CD4-positive, alpha-beta memory T cell (primary cell): Measurements from ENCODE around the gene RILPL2. TPM values are rescaled to one million over a fixed set of nuclear protein-coding genes. Genes with fewer than 3 reads are reported as not detected.
"Not testable (repeated sequence)": the region's sequence is repeated elsewhere in the genome, so short reads cannot be mapped to it uniquely, and the experiment has no call there.

Source experiments
- CTCF ChIA-PET: fragments of 350-600 bp; sonication (Branson Sonifier 250); formaldehyde crosslinking; loops from one replicate; lab custom pipeline; 2021; ENCODE audit warnings: inconsistent platforms; ENCODE audit not compliant: partially characterized antibody; lab: Charles Lee
- POLR2A ChIA-PET: fragments of 350-600 bp; sonication (Branson Sonifier 250); formaldehyde crosslinking; loops from one replicate; lab custom pipeline; 2021; ENCODE audit not compliant: partially characterized antibody; lab: Charles Lee
- DNase-seq, 5 donors: peaks; one replicate each; pipeline versions ENCODE4 v3.0.0 to v3.0.0-alpha.2; 2020 to 2022; ENCODE audit warnings: mixed read lengths in 1 of 5
- H3K27ac ChIP-seq: one replicate; pipeline ENCODE4 v1.7.0; 2013; ENCODE audit warnings: low read depth, low read length
- H3K27me3 ChIP-seq: 2 replicates; pipeline ENCODE4 v1.7.0; 2013; ENCODE audit warnings: mild to moderate bottlenecking, low read length, moderate library complexity; ENCODE audit not compliant: insufficient read depth
- H3K36me3 ChIP-seq: 2 replicates; pipeline ENCODE4 v1.7.0; 2013; ENCODE audit warnings: mild to moderate bottlenecking, low read length, moderate library complexity; ENCODE audit not compliant: insufficient read depth
- H3K4me1 ChIP-seq: 2 replicates; pipeline ENCODE4 v1.7.0; 2013; ENCODE audit warnings: mild to moderate bottlenecking, low read length, moderate library complexity; ENCODE audit not compliant: insufficient read depth
- H3K4me3 ChIP-seq, 2 donors: one replicate each; pipeline ENCODE4 v1.7.0; 2013; ENCODE audit warnings: low read length in 2 of 2, mild to moderate bottlenecking in 1 of 2
- H3K9me3 ChIP-seq, 2 donors: one replicate each; pipeline ENCODE4 v1.7.0; 2013; ENCODE audit warnings: low read length in 2 of 2, control low read depth in 1 of 2; ENCODE audit not compliant: control insufficient read depth in 1 of 2
- H3K27ac Mint-ChIP-seq, 7 donors: one replicate each; pipeline ENCODE4 v1.8.0; 2020 to 2021; ENCODE audit warnings: mixed read lengths in 7 of 7, mild to moderate bottlenecking in 6 of 7, inconsistent platforms in 3 of 7, moderate library complexity in 3 of 7
- H3K27me3 Mint-ChIP-seq, 2 donors: one replicate each; pipeline ENCODE4 v1.8.0; 2020 to 2021; ENCODE audit warnings: mixed read lengths in 2 of 2
- H3K36me3 Mint-ChIP-seq, 2 donors: one replicate each; pipeline ENCODE4 v1.8.0; 2020 to 2021; ENCODE audit warnings: mixed read lengths in 2 of 2, inconsistent platforms in 1 of 2, mild to moderate bottlenecking in 1 of 2
- H3K4me1 Mint-ChIP-seq, 4 donors: one replicate each; pipeline ENCODE4 v1.8.0; 2020 to 2021; ENCODE audit warnings: mixed read lengths in 4 of 4, mild to moderate bottlenecking in 1 of 4
- H3K4me3 Mint-ChIP-seq, 8 donors: one replicate each; pipeline ENCODE4 v1.8.0; 2020 to 2021; ENCODE audit warnings: mixed read lengths in 8 of 8, mild to moderate bottlenecking in 7 of 8, moderate library complexity in 6 of 8, inconsistent platforms in 3 of 8
- H3K9me3 Mint-ChIP-seq, 8 donors: one replicate each; pipeline ENCODE4 v1.8.0; 2020 to 2021; ENCODE audit warnings: mixed read lengths in 8 of 8, mild to moderate bottlenecking in 5 of 8, inconsistent platforms in 3 of 8, moderate library complexity in 1 of 8
- intact Hi-C: fragments of 100-400 bp; cut with micrococcal nuclease; formaldehyde crosslinking; loops from one replicate; pipeline ENCODE4 v1.15.1; 2023
- polyA plus RNA-seq, 2 donors: library from polyadenylated mRNA; unstranded; fragments of 300-500 nt; fragmentation: Illumina TruSeq; gene quantifications; one replicate each; pipeline ENCODE4 v1.2.3, GENCODE V29; 2021
- total RNA-seq, 2 experiments: library from RNA; stranded (reverse); gene quantifications; one replicate each; pipeline ENCODE4 v1.2.3, GENCODE V29; 2021

Gene RILPL2
- total and polyA plus RNA-seq, 4 experiments from 2014 or later = 11.6 to 13.7 (median 12.6) TPM

- Histone ChIP-seq H3K27me3 (no peaks in the 10 kb centered on the region), H3K4me1 (peaks cover 13% of the 10 kb centered on the region), H3K36me3 (peaks cover 13% of the 10 kb centered on the region), H3K9me3 (no peaks in the 10 kb centered on the region), H3K27ac (no peak overlapping the region), H3K4me3 (no peak overlapping the region)
- H3K4me3 Mint-ChIP-seq = no peak overlapping the region
- intact Hi-C loops = loop anchor here (5.0 to 10.0 kb wide), 2 partner anchors 43 to 65 kb away; partner anchors contain the start of gene RILPL1
- H3K27ac Mint-ChIP-seq = no peak overlapping the region
- H3K4me1 Mint-ChIP-seq = peaks cover 13 to 30% (median 21%) of the 10 kb centered on the region in 4 donors
- H3K36me3 Mint-ChIP-seq = peaks cover 32 to 47% of the 10 kb centered on the region in 2 donors
- no peak for DNase-seq
- ChIA-PET POLR2A (no interaction called here), CTCF (interaction anchor here (0.7 to 2.8 kb wide), 5 partner anchors 11 to 105 kb away, joined by 3 to 14 read pairs (median 8); partner anchors contain the start of genes KMT5A and SNRNP35)
- H3K27me3 Mint-ChIP-seq = no peaks in the 10 kb centered on the region
- no peaks in the 10 kb centered on the region for H3K9me3 Mint-ChIP-seq
These were observed 33.5 kb upstream of the RILPL2 start for GRCh38 chr12:123469978-123470377.

GRCh38 chr12:123468786-123469185, 32.3 kb upstream of the RILPL2 start:
- no peak overlapping the region for H3K27ac ChIP-seq
- POLR2A ChIA-PET = interaction anchor here (0.6 to 2.0 kb wide), 5 partner anchors 10 to 199 kb away, joined by 3 to 8 read pairs (median 3); partner anchors contain the start of genes RILPL2 and SNRNP35
- H3K36me3 ChIP-seq = peaks cover 16% of the 10 kb centered on the region
- peak in 3 of 5 donors; percentile 33 to 39 (median 37) for DNase-seq
- H3K4me3 ChIP-seq = no peak overlapping the region
- Mint-ChIP-seq H3K27ac (peak overlapping the region in 2 of 7 donors; percentile 25 to 42), H3K36me3 (peaks cover 36 to 52% of the 10 kb centered on the region in 2 donors), H3K27me3 (no peaks in the 10 kb centered on the region), H3K4me3 (no peak overlapping the region), H3K9me3 (no peaks in the 10 kb centered on the region), H3K4me1 (peaks cover 9 to 24% (median 14%) of the 10 kb centered on the region in 4 donors)
- no peaks in the 10 kb centered on the region for H3K27me3 ChIP-seq
- CTCF ChIA-PET = interaction anchor here (0.8 to 2.8 kb wide), 8 partner anchors 10 to 103 kb away, joined by 3 to 14 read pairs (median 4); partner anchors contain the start of genes KMT5A, RILPL2 and SNRNP35
- H3K4me1 ChIP-seq = peaks cover 4% of the 10 kb centered on the region
- no peaks in the 10 kb centered on the region for H3K9me3 ChIP-seq
- intact Hi-C loops = loop anchor here (1.0 to 5.0 kb wide), 2 partner anchors 10 to 41 kb away; partner anchors contain the start of gene SNRNP35

DNA sequence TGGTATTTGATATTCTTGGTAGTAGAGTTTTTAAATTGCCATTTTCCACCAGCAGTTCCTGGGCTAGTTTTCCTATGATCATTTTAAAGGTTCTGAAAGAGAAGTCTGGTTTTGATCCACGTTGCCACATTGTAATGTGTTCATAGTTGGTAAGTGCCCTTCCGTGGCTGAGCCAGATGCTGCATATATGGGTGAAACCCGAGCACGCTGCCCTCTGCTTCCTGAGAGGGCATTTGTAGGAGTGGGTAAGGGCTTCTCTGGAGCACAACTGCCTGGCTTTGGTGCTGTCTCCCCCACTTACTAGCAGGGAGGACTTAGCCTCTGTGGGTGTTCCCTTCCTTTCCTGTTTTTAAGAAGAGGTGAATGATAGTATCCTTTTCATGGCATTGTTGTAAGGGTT, 28.6 kb upstream of the RILPL2 start:
- CTCF ChIA-PET = interaction anchor here (1.2 kb wide), 2 partner anchors 10 to 100 kb away, joined by 3 to 4 read pairs; no protein-coding TSS in a partner anchor
- peak overlapping the region in 2 of 7 donors; percentile 66 to 70 for H3K27ac Mint-ChIP-seq

GRCh38 chr12:123463174-123463573, 26.7 kb upstream of the RILPL2 start:
- H3K9me3 ChIP-seq, H3K27me3 Mint-ChIP-seq, H3K9me3 Mint-ChIP-seq, H3K27me3 ChIP-seq, DNase-seq, intact Hi-C loops, H3K27ac ChIP-seq, H3K4me3 Mint-ChIP-seq, H3K4me3 ChIP-seq: not testable (repeated sequence)
- CTCF ChIA-PET = interaction anchor here (0.6 kb wide), 1 partner anchor 56 kb away, joined by 3 read pairs; no protein-coding TSS in a partner anchor
- Histone ChIP-seq H3K36me3 (peaks cover 16% of the 10 kb centered on the region), H3K4me1 (peaks cover 30% of the 10 kb centered on the region)
- POLR2A ChIA-PET = interaction anchor here (0.6 to 7.3 kb wide), 3 partner anchors 12 to 97 kb away, joined by 3 to 137 read pairs (median 3); partner anchors contain the start of gene RILPL2
- Mint-ChIP-seq H3K27ac (peak overlapping the region in 2 of 7 donors; percentile 35 to 48), H3K4me1 (peaks cover 27 to 58% (median 33%) of the 10 kb centered on the region in 4 donors), H3K36me3 (peaks cover 28 to 48% of the 10 kb centered on the region in 2 donors)

More for the DNA sequence above, 28.6 kb upstream of the RILPL2 start:
- H3K36me3 Mint-ChIP-seq = peaks cover 28 to 48% of the 10 kb centered on the region in 2 donors
- no peak for DNase-seq
- intact Hi-C loops = loop anchor here (5.0 kb wide), 1 partner anchor 38 kb away; no protein-coding TSS in a partner anchor
- peaks cover 18 to 48% (median 25%) of the 10 kb centered on the region in 4 donors for H3K4me1 Mint-ChIP-seq
- H3K27me3 Mint-ChIP-seq = no peaks in the 10 kb centered on the region
- H3K4me1 ChIP-seq = peaks cover 18% of the 10 kb centered on the region
- H3K9me3 ChIP-seq = no peaks in the 10 kb centered on the region
- no peak overlapping the region for H3K27ac ChIP-seq
- POLR2A ChIA-PET = no interaction called here
- peaks cover 16% of the 10 kb centered on the region for H3K36me3 ChIP-seq
- H3K9me3 Mint-ChIP-seq = no peaks in the 10 kb centered on the region
- H3K4me3 Mint-ChIP-seq = no peak overlapping the region
- H3K4me3 ChIP-seq = no peak overlapping the region
- H3K27me3 ChIP-seq = no peaks in the 10 kb centered on the region

- CTCF ChIA-PET = interaction anchor here (0.9 to 2.3 kb wide), 9 partner anchors 10 to 133 kb away, joined by 3 to 14 read pairs (median 4); partner anchors contain the start of gene RILPL2
- H3K36me3 ChIP-seq = no peaks in the 10 kb centered on the region
- intact Hi-C loops = loop anchor here (1.0 to 2.0 kb wide), 6 partner anchors 10 to 126 kb away; partner anchors contain the start of genes RILPL2 and TMED2
These were observed 21.7 kb upstream of the RILPL2 start, which contains the start of gene SNRNP35 for GRCh38 chr12:123457980-123458779. Gene SNRNP35 (plus strand): TSS chr12:123458139. CDS start chr12:123465541, 7,402 bp downstream.

GRCh38 chr12:123453165-123453564, 16.7 kb upstream of the RILPL2 start:
- Histone ChIP-seq H3K27ac (no peak overlapping the region), H3K27me3 (no peaks in the 10 kb centered on the region), H3K4me1 (peaks cover 11% of the 10 kb centered on the region), H3K9me3 (no peaks in the 10 kb centered on the region), H3K36me3 (no peaks in the 10 kb centered on the region), H3K4me3 (no peak overlapping the region)
- Mint-ChIP-seq H3K27ac (peak overlapping the region in 3 of 7 donors; percentile 20 to 79 (median 66)), H3K4me3 (no peak overlapping the region), H3K4me1 (peaks cover 12 to 24% (median 17%) of the 10 kb centered on the region in 4 donors), H3K9me3 (peaks cover 0 to 2% (median 0%) of the 10 kb centered on the region in 8 donors), H3K36me3 (peaks cover 0 to 4% of the 10 kb centered on the region in 2 donors), H3K27me3 (no peaks in the 10 kb centered on the region)
- intact Hi-C loops = no loop called here
- DNase-seq = peak in 2 of 5 donors; percentile 44 to 56
- CTCF ChIA-PET = no interaction called here
- POLR2A ChIA-PET = no interaction called here

More at GRCh38 chr12:123457980-123458779, 21.7 kb upstream of the RILPL2 start, which contains the start of gene SNRNP35:
- POLR2A ChIA-PET = interaction anchor here (0.9 to 7.3 kb wide), 21 partner anchors 11 to 255 kb away, joined by 3 to 137 read pairs (median 8); partner anchors contain the start of genes DDX55, KMT5A, MPHOSPH9 and MTRFR
- Mint-ChIP-seq H3K36me3 (peaks cover 4 to 19% of the 10 kb centered on the region in 2 donors), H3K27me3 (no peaks in the 10 kb centered on the region), H3K4me3 (peak within 1 kb of the TSS; percentile 97 to 100 (median 100)), H3K4me1 (peaks cover 19 to 37% (median 29%) of the 10 kb centered on the region in 4 donors), H3K9me3 (peaks cover 0 to 2% (median 0%) of the 10 kb centered on the region in 8 donors), H3K27ac (peak within 1 kb of the TSS; percentile 98 to 100 (median 100))
- peak within 1 kb of the TSS; percentile 58 to 95 for H3K4me3 ChIP-seq
- peaks cover 26% of the 10 kb centered on the region for H3K4me1 ChIP-seq
- no peaks in the 10 kb centered on the region for H3K9me3 ChIP-seq
- no peaks in the 10 kb centered on the region for H3K27me3 ChIP-seq
- peak within 1 kb of the TSS; percentile 95 for H3K27ac ChIP-seq
- DNase-seq = peak; percentile 87 to 91 (median 89)
